ENCODE data around the gene ANKMY1. TPM values are rescaled to one million over a fixed set of nuclear protein-coding genes. Genes with fewer than 3 reads are reported as not detected.
"Not testable (repeated sequence)": the region's sequence is repeated elsewhere in the genome, so short reads cannot be mapped to it uniquely, and the experiment has no call there.

The ANKMY1 gene
- total RNA-seq, 1 donor from 2014 or later = 7.2 TPM

DNA sequence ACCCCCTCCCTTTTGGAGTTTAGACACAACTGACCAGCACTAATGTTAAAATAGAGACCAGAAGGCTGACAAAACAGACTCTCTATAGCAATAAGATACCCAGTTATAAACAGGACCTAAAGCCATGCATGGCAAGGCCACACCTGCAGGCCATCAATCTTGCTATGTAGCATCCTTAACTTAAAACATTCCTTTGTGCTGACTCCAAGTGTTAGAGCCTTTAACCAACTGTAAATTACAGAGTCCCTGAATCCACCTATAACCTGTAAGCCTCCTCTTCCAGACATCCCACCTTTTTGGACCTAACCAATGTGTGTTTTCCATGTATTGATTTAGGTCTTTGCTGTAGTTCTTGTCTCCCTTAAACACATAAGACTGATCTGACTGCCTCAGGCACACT, 17.9 kb downstream of the ANKMY1 start:
- DNase-seq (ENCODE audit: low read depth) (no peak), FAIRE-seq (no peak)
- Histone ChIP-seq H4K20me1 (ENCODE audit: insufficient read depth, low read length) (no peaks in the 10 kb centered on the region), H3K79me2 (ENCODE audit: insufficient read depth, low read length) (no peaks in the 10 kb centered on the region), H2AFZ (ENCODE audit: low read depth, low read length) (no peak overlapping the region), H3K27me3 (ENCODE audit: insufficient read depth, low read length) (no peaks in the 10 kb centered on the region), H3K9ac (ENCODE audit: low read length) (no peak overlapping the region), H3K4me3 (ENCODE audit: insufficient read depth, low read depth, low read length) (no peak overlapping the region), H3K9me3 (ENCODE audit: insufficient read depth, low read depth, low read length) (no peaks in the 10 kb centered on the region), H3K4me1 (ENCODE audit: insufficient read depth, low read length) (no peaks in the 10 kb centered on the region), H3K36me3 (ENCODE audit: insufficient read depth, low read length) (no peaks in the 10 kb centered on the region), H3K27ac (ENCODE audit: low read depth, low read length) (no peak overlapping the region), H3K4me2 (ENCODE audit: low read length) (no peak overlapping the region)
- Mint-ChIP-seq H3K4me3 (ENCODE audit: unreplicated experiment) (no peak overlapping the region), H3K27ac (ENCODE audit: unreplicated experiment) (no peak overlapping the region), H3K9me3 (ENCODE audit: unreplicated experiment) (peaks cover 9% of the 10 kb centered on the region), H3K36me3 (ENCODE audit: low read depth, unreplicated experiment) (peaks cover 21% of the 10 kb centered on the region), H3K4me1 (ENCODE audit: low read depth, unreplicated experiment) (no peaks in the 10 kb centered on the region), H3K27me3 (ENCODE audit: low read depth, unreplicated experiment) (no peaks in the 10 kb centered on the region)
- TF ChIP-seq CTCF (IDR thresholded peaks at IDR 0.05; ENCODE audit: insufficient read depth, low read depth, low read length) = no peak
- TF ChIP-seq EZH2 (IDR thresholded peaks at IDR 0.05; ENCODE audit: insufficient read depth, low read length) = no peak

- H3K36me3 ChIP-seq (ENCODE audit: insufficient read depth, low read length); H3K9me3 ChIP-seq (ENCODE audit: insufficient read depth, low read depth, low read length); H4K20me1 ChIP-seq (ENCODE audit: insufficient read depth, low read length); H2AFZ ChIP-seq (ENCODE audit: low read depth, low read length); H3K4me3 ChIP-seq (ENCODE audit: insufficient read depth, low read depth, low read length); H3K4me2 ChIP-seq (ENCODE audit: low read length); H3K27me3 Mint-ChIP-seq (ENCODE audit: low read depth, unreplicated experiment); H3K27ac ChIP-seq (ENCODE audit: low read depth, low read length); H3K4me3 Mint-ChIP-seq (ENCODE audit: unreplicated experiment); DNase-seq (ENCODE audit: low read depth); H3K4me1 Mint-ChIP-seq (ENCODE audit: low read depth, unreplicated experiment); H3K79me2 ChIP-seq (ENCODE audit: insufficient read depth, low read length); H3K27ac Mint-ChIP-seq (ENCODE audit: unreplicated experiment); H3K27me3 ChIP-seq (ENCODE audit: insufficient read depth, low read length); H3K9ac ChIP-seq (ENCODE audit: low read length); FAIRE-seq; H3K4me1 ChIP-seq (ENCODE audit: insufficient read depth, low read length): not testable (repeated sequence)
- Mint-ChIP-seq H3K36me3 (ENCODE audit: low read depth, unreplicated experiment) (peaks cover 20% of the 10 kb centered on the region), H3K9me3 (ENCODE audit: unreplicated experiment) (peaks cover 12% of the 10 kb centered on the region)
Observed at GRCh38 chr2:240539101-240539500, 18.7 kb downstream of the ANKMY1 start.

GRCh38 chr2:240538031-240538780, 19.6 kb downstream of the ANKMY1 start:
- Histone ChIP-seq H3K79me2 (ENCODE audit: insufficient read depth, low read length) (no peaks in the 10 kb centered on the region), H4K20me1 (ENCODE audit: insufficient read depth, low read length) (no peaks in the 10 kb centered on the region), H3K27ac (ENCODE audit: low read depth, low read length) (no peak overlapping the region), H3K36me3 (ENCODE audit: insufficient read depth, low read length) (no peaks in the 10 kb centered on the region), H3K4me2 (ENCODE audit: low read length) (no peak overlapping the region), H3K9ac (ENCODE audit: low read length) (no peak overlapping the region), H3K27me3 (ENCODE audit: insufficient read depth, low read length) (no peaks in the 10 kb centered on the region), H3K4me1 (ENCODE audit: insufficient read depth, low read length) (no peaks in the 10 kb centered on the region), H2AFZ (ENCODE audit: low read depth, low read length) (no peak overlapping the region), H3K4me3 (ENCODE audit: insufficient read depth, low read depth, low read length) (no peak overlapping the region), H3K9me3 (ENCODE audit: insufficient read depth, low read depth, low read length) (no peaks in the 10 kb centered on the region)
- FAIRE-seq = no peak
- TF ChIP-seq EZH2 (IDR thresholded peaks at IDR 0.05; ENCODE audit: insufficient read depth, low read length) (no peak), CTCF (IDR thresholded peaks at IDR 0.05; ENCODE audit: insufficient read depth, low read depth, low read length) (no peak)
- no peak for DNase-seq (ENCODE audit: low read depth)
- H3K27ac Mint-ChIP-seq (ENCODE audit: unreplicated experiment) = no peak overlapping the region
- no peaks in the 10 kb centered on the region for H3K27me3 Mint-ChIP-seq (ENCODE audit: low read depth, unreplicated experiment)
- H3K4me1 Mint-ChIP-seq (ENCODE audit: low read depth, unreplicated experiment) = no peaks in the 10 kb centered on the region
- H3K9me3 Mint-ChIP-seq (ENCODE audit: unreplicated experiment) = peaks cover 16% of the 10 kb centered on the region
- H3K4me3 Mint-ChIP-seq (ENCODE audit: unreplicated experiment) = no peak overlapping the region
- peaks cover 20% of the 10 kb centered on the region for H3K36me3 Mint-ChIP-seq (ENCODE audit: low read depth, unreplicated experiment)

All from astrocyte (in vitro differentiated cells and primary cell).